HG03045 (cell line): Measurements from ENCODE around the gene AFF2.

Experiments used
- ATAC-seq: cut with Tn5 transposase; IDR thresholded peaks from one replicate; pipeline ENCODE4 v1.9.1; 2021; ENCODE audit warnings: mild to moderate bottlenecking, moderate library complexity; ENCODE audit not compliant: unreplicated experiment

AFF2 gene

DNA sequence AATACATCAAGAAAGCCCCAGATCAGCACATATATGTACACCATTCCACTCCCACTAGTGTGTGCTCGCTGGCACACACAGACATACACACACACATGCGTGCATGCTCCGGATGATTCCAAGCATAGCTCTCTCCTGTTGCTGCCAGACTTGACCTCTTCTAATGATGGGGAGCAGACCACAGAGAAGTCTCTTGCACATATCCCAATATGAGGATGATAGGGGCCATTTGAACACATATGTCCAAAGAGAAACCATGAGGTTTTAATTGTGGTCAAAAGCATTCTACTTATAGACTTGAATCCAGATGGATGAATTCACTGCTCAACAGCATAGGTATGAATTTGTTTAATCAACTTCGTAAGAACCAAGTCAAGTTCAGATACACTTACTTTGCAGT lies 214.9 kb downstream of the AFF2 start:
- ATAC-seq = no peak

DNA sequence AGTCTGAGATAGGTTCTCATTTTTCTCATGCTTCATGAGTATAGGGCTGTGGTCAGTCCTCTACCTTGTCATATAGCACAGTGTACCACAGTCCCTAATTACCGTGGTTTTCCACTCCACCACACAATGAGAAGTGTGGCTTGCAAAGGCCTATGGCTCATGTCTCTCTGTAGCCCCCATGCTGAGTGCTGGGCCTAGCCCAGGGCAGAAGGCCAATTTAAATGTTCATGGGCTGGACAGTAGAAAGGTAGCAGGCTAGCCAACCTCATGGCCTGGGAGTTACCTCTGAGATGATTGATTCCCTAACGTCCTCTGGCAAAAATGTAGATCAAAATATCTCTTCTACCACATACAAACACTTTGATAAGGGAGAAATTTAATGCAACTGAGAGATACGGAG lies 222.5 kb downstream of the AFF2 start:
- no peak for ATAC-seq

DNA sequence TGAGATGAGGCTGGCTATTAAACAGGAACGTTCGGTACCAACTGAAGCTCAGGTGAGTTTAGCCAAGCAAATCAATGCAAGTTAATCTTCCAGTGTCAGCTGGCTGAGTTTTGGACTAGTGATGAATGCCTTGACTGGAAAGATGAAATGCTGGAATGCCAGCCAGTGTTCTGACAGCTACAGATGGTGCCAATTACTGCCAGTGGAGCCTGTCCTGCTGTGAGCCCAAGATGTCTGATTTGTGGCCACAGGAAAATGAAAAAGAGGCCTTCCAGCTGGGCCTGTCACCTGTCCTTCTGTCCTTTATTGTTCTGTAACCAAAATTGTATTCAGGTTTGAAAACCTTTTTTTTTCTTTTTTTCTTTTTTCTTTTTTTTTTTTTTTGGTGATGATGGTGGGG lies 223.1 kb downstream of the AFF2 start:
- no peak for ATAC-seq

GRCh38 chrX:148728901-148729300 lies 228.5 kb downstream of the AFF2 start:
- ATAC-seq = no peak

- no peak for ATAC-seq
Measured at GRCh38 chrX:148732743-148733142, 232.3 kb downstream of the AFF2 start.

- no peak for ATAC-seq
Measured at GRCh38 chrX:148741441-148741840, 241.0 kb downstream of the AFF2 start.

- no peak for ATAC-seq
Measured at GRCh38 chrX:148755111-148755510, 254.7 kb downstream of the AFF2 start.

- ATAC-seq = no peak
Measured at GRCh38 chrX:148763896-148764295, 263.5 kb downstream of the AFF2 start.

- no peak for ATAC-seq
Measured at GRCh38 chrX:148768296-148768695, 267.9 kb downstream of the AFF2 start.

- ATAC-seq = no peak
Measured at GRCh38 chrX:148771440-148771839, 271.0 kb downstream of the AFF2 start.

DNA sequence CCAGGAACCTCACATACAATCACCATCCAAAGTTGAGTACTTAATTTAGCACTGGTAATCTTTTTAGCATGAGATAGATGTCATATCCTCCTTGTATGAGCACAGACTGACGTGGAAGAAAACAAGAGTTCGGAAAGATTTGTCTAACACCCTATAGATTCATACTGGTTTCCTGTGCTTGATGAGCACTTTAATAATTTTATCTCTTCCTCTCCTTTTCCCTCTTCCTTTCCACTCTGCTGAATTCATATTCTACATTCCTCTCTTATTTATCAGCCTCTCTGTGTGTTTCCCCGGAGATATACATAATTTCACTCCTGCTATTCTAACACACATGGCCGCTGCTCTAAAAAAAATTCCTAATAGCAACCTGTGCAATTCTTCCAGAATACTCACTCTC lies 273.9 kb downstream of the AFF2 start:
- ATAC-seq = no peak

- no peak for ATAC-seq
Measured at GRCh38 chrX:148784137-148784536, 283.7 kb downstream of the AFF2 start.

DNA sequence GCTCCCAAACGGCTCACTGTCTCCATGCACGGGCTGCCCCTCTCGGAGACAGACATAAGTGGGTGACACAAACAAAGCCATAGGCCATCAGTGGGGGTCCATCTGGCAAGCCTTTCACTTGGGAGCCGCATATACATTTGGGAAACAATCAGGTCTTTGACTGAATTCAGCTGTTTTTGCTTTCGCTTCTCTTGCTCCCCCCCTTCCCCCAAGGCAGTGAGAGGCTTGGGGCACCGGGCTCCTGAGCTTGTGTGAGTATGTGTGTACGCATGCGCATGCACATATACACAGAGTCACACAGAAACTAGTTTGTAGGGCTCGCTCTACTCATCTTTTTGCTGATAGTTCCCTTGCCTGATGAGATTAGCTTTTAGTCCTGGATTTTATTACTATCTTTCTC lies 284.4 kb downstream of the AFF2 start:
- no peak for ATAC-seq

- ATAC-seq = no peak
Measured at GRCh38 chrX:148785256-148785655, 284.8 kb downstream of the AFF2 start.

GRCh38 chrX:148788449-148788848 lies 288.0 kb downstream of the AFF2 start:
- ATAC-seq = no peak

GRCh38 chrX:148794350-148794749 lies 293.9 kb downstream of the AFF2 start:
- ATAC-seq = no peak

DNA sequence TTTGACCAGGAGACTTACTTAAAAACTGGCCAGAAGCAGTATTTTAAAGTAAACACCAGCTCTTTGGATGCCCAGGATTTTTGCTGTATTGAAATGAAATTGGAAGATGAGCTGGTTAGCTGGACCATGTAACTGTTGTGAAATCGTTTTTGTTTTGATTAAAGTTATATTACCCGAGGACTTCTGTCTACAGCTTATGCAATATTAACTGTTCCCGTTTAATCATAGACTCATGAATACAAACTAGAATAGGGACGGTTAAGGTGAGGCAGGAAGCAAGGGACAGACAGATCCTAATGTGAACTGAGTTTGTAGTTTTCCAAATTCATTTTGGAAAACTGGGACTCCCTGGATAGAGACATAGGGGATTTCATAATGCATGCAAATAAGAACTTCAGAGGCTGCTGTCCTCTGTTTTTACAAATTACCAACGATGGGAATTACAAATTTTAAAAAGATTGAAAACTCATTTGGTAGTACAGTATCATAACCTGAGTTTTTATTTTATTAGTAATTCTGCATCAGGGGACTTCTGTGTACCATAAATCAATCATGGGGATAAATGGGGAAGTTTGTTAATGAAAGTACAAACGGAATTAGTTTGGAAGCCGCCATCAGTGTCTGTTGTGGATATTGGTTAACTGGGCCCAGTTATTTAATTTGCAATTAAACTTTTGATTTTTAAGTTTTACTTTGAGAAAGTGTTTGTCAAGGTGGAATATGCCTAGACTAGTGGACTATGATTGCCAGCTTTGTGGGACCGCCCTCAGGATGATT lies 304.4 kb downstream of the AFF2 start:
- ATAC-seq = no peak

- ATAC-seq = no peak
Measured at GRCh38 chrX:148806145-148806870, 305.9 kb downstream of the AFF2 start.

DNA sequence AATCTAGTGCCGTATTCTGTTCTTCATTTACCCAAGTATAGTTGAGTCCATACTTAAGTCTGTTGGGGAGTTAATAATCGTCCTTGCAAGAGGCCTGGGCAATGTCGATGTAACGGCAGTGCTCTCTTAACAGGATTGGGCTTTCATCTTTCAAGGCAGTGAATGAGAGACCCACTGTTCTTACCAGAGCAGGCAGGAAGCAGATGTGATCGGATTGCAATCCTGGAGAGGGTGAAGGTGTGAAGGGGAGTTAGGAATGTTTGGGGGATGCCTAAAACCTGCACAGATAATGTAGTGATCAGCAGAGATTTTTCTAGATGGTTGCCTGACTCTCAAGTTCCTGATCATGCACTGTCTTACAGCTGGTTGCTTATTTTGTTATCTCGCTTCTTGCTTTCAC lies 308.4 kb downstream of the AFF2 start:
- ATAC-seq = no peak

GRCh38 chrX:148811236-148811635 lies 310.8 kb downstream of the AFF2 start:
- ATAC-seq = no peak

- ATAC-seq = no peak
Measured at GRCh38 chrX:148813422-148813821, 313.0 kb downstream of the AFF2 start.

DNA sequence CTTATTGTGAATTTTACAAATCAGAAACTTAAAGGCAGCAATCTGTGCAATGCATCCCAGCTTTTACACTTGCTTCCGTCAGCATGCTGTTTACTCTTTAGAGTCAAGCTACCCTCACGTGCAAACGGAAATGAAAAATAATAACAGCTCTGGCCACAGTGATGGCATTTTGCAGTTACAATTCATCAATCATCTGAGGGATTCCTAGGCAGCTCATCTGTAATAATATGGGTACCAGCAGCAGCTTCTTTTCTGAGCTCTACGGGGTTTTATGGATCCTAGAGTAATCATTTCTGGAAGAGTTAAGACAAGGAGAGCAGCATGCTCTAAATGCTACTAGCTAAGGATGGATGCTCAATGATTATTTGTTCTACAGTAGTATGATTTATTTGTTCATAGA lies 313.6 kb downstream of the AFF2 start:
- no peak for ATAC-seq
